GM12873 (cell line): ENCODE data around the gene HERPUD1.

Source experiments
- TF ChIP-seq, protein P1 (sequence below): IDR thresholded peaks from 2 replicates; pipeline ENCODE4 v1.5.1; 2012; ENCODE audit warnings: low read depth, mild to moderate bottlenecking, moderate library complexity, low read length, control low read depth; ENCODE audit not compliant: insufficient read depth; ENCODE audit errors: missing control alignments

HERPUD1 gene

DNA sequence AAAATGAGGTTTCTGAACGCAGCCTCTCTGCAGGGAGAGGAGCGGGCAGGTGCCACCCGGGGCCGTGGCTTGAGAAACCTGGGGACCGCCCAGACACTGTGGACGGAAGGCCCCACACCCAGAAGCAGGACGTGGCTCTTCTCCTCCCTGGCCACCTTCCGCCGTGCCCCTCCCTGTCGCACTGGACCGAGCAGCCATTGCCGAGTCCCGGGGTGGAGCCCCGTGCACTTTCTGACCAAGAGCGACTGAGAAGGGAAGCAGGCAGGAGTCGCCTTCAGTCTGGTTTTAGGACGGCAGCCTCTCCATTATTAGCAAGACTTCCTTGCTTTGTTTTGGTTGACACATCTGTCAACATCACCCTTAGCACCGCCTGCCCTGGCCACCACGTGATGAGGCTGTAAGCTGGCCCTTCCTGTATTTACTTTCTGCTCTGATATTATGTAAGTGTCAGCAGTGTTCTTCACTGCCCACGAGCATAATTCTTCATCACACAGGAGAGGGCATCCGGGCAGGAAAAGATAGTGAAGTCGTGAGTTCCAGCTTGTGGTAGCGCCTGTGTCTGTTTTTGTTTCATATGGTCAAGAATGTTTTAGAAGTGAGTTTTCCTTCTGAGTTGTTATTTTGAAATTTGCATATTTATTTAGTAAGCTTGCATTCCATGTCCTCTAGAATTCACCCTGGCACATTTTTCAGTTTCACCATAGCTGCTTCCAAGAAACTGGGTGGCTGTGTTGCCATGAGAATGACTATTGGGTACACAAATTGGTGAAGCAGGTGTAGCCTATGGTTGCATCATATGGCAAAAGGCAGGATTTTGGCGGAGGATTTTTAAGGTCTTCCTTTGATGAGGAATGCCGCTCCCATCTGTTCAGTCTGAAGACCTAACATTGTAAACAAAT, 1.0 kb downstream of the HERPUD1 start:
- TF ChIP-seq, protein P1, sequence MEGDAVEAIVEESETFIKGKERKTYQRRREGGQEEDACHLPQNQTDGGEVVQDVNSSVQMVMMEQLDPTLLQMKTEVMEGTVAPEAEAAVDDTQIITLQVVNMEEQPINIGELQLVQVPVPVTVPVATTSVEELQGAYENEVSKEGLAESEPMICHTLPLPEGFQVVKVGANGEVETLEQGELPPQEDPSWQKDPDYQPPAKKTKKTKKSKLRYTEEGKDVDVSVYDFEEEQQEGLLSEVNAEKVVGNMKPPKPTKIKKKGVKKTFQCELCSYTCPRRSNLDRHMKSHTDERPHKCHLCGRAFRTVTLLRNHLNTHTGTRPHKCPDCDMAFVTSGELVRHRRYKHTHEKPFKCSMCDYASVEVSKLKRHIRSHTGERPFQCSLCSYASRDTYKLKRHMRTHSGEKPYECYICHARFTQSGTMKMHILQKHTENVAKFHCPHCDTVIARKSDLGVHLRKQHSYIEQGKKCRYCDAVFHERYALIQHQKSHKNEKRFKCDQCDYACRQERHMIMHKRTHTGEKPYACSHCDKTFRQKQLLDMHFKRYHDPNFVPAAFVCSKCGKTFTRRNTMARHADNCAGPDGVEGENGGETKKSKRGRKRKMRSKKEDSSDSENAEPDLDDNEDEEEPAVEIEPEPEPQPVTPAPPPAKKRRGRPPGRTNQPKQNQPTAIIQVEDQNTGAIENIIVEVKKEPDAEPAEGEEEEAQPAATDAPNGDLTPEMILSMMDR = no peak

DNA sequence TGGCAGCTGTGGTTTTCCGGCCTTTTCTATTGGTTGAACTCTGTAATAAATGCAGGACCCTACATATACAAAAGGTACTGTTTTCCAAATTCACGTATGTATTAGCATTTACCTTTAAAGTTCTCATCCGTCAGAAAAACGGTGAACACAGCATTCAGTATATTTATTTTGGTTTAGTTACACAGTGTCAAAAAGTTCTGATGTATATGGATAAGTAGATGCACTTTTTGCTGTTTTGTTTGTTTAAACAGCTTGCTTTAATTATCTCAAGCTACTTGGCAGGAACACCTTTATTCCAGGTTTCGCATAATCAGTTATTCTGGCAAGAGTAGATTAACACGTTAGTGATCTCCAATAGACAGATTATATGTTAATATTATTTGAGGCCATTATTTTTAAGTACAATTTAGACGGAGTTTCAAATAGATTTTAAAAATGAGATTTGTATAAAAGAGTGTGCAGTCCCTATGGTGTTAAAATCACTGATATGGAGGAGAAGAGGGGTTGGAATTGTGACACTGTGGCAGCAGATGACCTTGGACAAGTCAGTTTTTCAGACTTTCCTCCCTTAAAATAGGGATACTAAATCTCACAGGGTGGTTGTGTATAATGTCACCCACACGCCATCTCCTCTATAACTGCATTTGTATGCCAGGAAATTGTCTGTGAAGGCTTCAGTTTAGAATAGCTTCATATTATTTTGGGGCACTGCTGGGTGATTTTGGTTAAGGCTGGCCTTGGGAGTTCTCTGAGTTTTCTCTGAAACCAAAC, 2.1 kb downstream of the HERPUD1 start:
- TF ChIP-seq, protein P1 = no peak

DNA sequence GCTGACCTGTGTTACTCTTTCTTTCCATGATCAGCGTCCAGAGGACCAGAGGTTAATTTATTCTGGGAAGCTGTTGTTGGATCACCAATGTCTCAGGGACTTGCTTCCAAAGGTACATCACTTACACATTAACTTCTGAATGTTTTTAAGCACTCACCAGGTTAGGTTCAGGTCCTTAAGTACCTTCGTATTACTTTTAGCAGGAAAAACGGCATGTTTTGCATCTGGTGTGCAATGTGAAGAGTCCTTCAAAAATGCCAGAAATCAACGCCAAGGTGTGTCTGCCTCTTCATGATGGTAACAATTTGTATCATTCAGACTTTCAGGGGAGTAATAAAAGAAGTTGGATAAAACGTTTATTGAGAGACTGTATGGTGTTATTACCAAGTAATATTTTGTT, 3.3 kb downstream of the HERPUD1 start:
- TF ChIP-seq, protein P1 = no peak

DNA sequence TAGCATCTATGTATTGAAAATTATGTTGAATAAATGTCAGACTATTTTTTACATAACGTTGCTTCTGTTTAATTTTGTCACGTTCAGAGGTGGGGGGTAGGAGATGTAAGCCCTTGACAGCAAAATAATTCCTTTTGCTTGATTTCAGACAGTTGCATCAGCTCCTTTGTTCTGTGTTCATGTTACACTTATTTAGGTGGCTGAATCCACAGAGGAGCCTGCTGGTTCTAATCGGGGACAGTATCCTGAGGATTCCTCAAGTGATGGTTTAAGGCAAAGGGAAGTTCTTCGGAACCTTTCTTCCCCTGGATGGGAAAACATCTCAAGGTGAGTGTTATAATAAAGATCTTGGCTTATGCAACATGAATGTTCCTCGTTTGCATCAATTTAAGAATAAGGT, 4.5 kb downstream of the HERPUD1 start:
- TF ChIP-seq, protein P1 = no peak

DNA sequence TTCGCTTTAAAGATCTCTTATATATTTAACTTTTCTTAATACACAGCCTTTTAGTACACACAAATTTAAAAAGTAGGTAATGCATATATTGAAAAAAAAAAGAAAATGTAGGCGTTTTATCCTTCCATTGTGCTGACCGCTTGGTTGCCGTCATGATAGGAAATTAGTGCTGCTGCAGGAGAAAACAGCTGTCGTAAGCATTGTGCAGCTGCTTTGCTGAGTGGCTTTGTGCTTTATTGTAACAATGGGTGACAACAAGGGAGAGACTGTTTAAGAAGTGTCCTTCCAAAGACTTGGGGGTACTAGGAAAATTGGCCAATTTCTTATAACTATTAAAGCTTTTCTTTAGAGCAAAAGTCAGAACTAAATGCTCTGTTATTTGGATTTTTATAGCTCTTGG, 5.0 kb downstream of the HERPUD1 start:
- TF ChIP-seq, protein P1 = no peak

DNA sequence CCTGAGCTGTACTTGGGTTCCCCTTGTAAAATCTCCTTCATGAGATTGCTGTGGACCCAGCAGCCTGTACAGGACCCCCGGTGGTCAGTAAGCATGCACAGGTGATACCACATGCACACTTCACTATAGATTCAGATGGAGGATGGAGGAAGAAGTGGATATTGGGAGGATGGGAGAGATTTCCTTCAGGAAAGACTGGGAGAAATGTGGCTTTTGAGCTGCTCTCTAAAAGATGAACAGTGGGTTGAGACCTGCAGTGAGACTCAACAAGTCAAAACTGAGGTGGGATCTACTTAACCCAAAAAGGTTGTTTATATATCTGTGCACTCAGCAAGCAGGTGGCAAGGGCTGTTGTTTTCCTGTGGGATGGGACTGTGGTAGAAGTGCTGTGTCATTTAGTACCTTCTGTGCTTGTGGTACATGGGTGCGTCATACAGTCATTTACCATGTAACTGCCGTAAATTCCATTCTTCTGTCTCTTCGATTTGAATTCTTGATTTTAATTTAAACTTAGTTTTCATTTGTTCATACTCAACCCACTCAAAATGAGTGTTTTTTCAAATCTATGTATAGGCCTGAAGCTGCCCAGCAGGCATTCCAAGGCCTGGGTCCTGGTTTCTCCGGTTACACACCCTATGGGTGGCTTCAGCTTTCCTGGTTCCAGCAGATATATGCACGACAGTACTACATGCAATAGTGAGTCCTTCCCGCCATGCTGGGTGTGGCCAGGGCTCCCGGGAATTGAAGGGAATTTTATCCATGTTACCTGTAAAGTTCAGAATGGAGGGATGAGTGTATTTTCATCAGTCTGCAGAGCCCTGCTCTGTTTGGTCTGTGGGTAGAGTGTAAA, 6.9 kb downstream of the HERPUD1 start:
- TF ChIP-seq, protein P1 = no peak

DNA sequence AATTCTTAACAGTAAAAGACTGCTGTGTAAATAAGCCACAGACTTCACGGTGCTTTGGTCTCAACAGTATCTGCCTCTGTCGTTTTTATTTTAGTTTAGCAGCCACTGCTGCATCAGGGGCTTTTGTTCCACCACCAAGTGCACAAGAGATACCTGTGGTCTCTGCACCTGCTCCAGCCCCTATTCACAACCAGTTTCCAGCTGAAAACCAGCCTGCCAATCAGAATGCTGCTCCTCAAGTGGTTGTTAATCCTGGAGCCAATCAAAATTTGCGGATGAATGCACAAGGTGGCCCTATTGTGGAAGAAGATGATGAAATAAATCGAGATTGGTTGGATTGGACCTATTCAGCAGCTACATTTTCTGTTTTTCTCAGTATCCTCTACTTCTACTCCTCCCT, 7.9 kb downstream of the HERPUD1 start:
- TF ChIP-seq, protein P1 = no peak
